Fibroblast of lung (primary cell): ENCODE data around the gene IGF1R.

Experiments used
- CTCF ChIP-seq, 2 donors: IDR thresholded peaks in 1 of 2; conservative IDR thresholded peaks in 1 of 2; 1 replicate in 1 of 2; 2 replicates in 1 of 2; pipeline ENCODE4 v1.5.1; 2011 to 2012; ENCODE audit warnings: low read length in 2 of 2, control low read depth in 1 of 2, inconsistent platforms in 1 of 2, low read depth in 1 of 2, mild to moderate bottlenecking in 1 of 2
- EZH2 ChIP-seq: IDR thresholded peaks from 2 replicates; pipeline ENCODE4 v1.5.1; 2012; ENCODE audit warnings: low read length, control low read depth, mild to moderate bottlenecking; ENCODE audit errors: missing control alignments

- TF ChIP-seq CTCF (conservative IDR thresholded peaks at IDR 0.05 in 1 of 2, IDR thresholded peaks at IDR 0.05 in 1 of 2; ENCODE audit: low read depth in 1 of 2, low read length in 2 of 2) (peak; percentile 77 to 91), EZH2 (no peak)
Measured at GRCh38 chr15:98850961-98851572, 202.7 kb downstream of the IGF1R start.
